ENCODE measurements around the gene ETNPPL. TPM values are rescaled to one million over a fixed set of nuclear protein-coding genes. Genes with fewer than 3 reads are reported as not detected.

Gene ETNPPL
- total and polyA plus RNA-seq, 2 donors (not counting 3 experiments of a cell fraction or from before 2014, with no cell fraction given), result not detected

DNA sequence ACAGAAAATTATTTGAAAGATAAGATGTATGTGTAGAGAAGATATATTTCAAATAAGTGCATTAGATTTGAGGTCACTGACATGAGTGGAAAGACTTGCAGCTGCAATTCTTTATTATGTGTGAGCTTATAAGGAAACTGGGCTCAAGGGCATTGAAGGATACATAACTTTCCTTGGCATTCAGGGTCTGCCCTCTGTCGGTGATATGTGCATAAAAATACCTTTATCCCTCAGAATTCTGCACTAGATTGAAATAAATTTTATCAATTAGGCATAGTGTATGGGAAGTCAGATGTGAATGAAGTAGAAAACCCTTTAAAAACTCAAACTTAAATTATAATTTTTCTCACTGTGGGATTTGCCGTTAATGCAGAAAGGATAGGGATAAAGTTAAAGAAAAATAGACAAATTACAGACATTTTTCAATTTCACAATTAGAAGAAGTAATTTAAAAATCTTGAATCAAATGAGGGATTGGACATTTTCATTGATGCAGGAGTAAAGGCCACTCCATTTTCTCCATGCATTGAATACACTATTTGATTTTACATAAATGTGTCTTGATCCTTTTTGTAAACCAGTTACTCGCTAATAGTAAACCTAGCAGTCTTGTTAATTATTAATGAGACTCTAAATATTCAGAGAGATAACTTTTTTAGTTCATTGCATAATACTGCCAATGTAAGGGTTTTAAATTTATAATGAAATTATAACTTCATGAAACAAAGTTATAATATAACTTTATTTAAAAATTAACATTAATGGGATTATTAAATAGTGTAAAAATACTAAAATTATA lies 21.0 kb upstream of the ETNPPL start:
- intact Hi-C loops (cut with micrococcal nuclease) (loop anchor here (1.0 kb wide), 1 partner anchor 101 kb away; no protein-coding TSS in a partner anchor), dilution Hi-C loops (cut with MboI; ENCODE audit: extremely low pct_ligation_motif_present, low sequenced_read_pairs) (no loop called here)
- TF ChIP-seq GATA2 (IDR thresholded peaks at IDR 0.05; ENCODE audit: insufficient read depth, insufficient read length, low read depth, low read length) (no peak), FOS (IDR thresholded peaks at IDR 0.05; ENCODE audit: borderline replicate concordance, insufficient read depth, low read length) (no peak), JUN (IDR thresholded peaks at IDR 0.05; ENCODE audit: borderline replicate concordance, insufficient read depth, insufficient read length, low read depth) (no peak), MYC (IDR thresholded peaks at IDR 0.05; ENCODE audit: low read depth, low read length) (no peak), POLR2AphosphoS5 (IDR thresholded peaks at IDR 0.05; ENCODE audit: insufficient read depth, low read depth, low read length) (no peak), CTCF (IDR thresholded peaks at IDR 0.05; ENCODE audit: extremely low read depth in 1 of 2, insufficient read depth in 1 of 2, low read depth in 1 of 2, low read length in 2 of 2) (no peak), MAX (IDR thresholded peaks at IDR 0.05; ENCODE audit: insufficient read depth, insufficient read length) (no peak), EZH2 (IDR thresholded peaks at IDR 0.05; ENCODE audit: borderline replicate concordance, low read depth, low read length, severe bottlenecking) (no peak), POLR2A (IDR thresholded peaks at IDR 0.05; ENCODE audit: low read depth, low read length) (no peak)
- Histone ChIP-seq H3K27me3 (ENCODE audit: control insufficient read depth in 2 of 2, insufficient read depth in 2 of 2, low read length in 2 of 2) (no peaks in the 10 kb centered on the region), H2AFZ (ENCODE audit: low read depth, low read length) (no peak overlapping the region), H3K36me3 (ENCODE audit: control insufficient read depth in 2 of 2, extremely low read depth in 1 of 2, insufficient read depth in 2 of 2, low read length in 2 of 2) (no peaks in the 10 kb centered on the region), H3K79me2 (ENCODE audit: control insufficient read depth, insufficient read depth, low read length) (no peaks in the 10 kb centered on the region), H3K4me1 (ENCODE audit: control insufficient read depth, extremely low read depth, insufficient read depth, low read length) (peaks cover 5% of the 10 kb centered on the region), H3K4me3 (replicated peaks in 1 of 3; ENCODE audit: insufficient read depth in 1 of 3, low read depth in 1 of 3, low read length in 3 of 3) (no peak overlapping the region), H3K27ac (ENCODE audit: insufficient read depth, low read depth, low read length) (no peak overlapping the region), H3K4me2 (ENCODE audit: insufficient read depth, low read length) (no peak overlapping the region), H4K20me1 (replicated peaks; ENCODE audit: control insufficient read depth, extremely low read depth, insufficient read depth, low read length) (no peaks in the 10 kb centered on the region), H3K9me1 (replicated peaks; ENCODE audit: control insufficient read depth, extremely low read depth, insufficient read depth, low read length) (no peaks in the 10 kb centered on the region), H3K9ac (replicated peaks; ENCODE audit: extremely low read depth, insufficient read depth, low read length) (no peak overlapping the region), H3K9me3 (replicated peaks; ENCODE audit: control insufficient read depth, insufficient read depth, low read length) (no peaks in the 10 kb centered on the region)
- FAIRE-seq, result no peak
- no TSS peak for BruUV-seq (replicated peaks)
- ChIA-PET POLR2A (interaction anchor here (0.5 kb wide), 1 partner anchor 622 kb away, joined by 3 read pairs; no protein-coding TSS in a partner anchor), CTCF (interaction anchor here (0.6 to 1.0 kb wide), 16 partner anchors 9 to 765 kb away, joined by 3 to 32 read pairs (median 3); partner anchors contain the start of gene ETNPPL)
- DNase-seq (ENCODE audit: low read depth, low spot score), result peak; percentile 18

All from endothelial cell of umbilical vein (primary cell).